Activated CD4-positive, alpha-beta T cell treated with anti-CD3 and anti-CD28 coated beads, Interleukin-2, amount 50 U/mL, for 1 hour (primary cell): ENCODE measurements around the gene GALNT18.
"Not testable (repeated sequence)": the region's sequence is repeated elsewhere in the genome, so short reads cannot be mapped to it uniquely, and the experiment has no call there.

Source experiments
- DNase-seq: peaks from one replicate; pipeline ENCODE4 v3.0.0-alpha.2; 2020

GALNT18 gene

DNA sequence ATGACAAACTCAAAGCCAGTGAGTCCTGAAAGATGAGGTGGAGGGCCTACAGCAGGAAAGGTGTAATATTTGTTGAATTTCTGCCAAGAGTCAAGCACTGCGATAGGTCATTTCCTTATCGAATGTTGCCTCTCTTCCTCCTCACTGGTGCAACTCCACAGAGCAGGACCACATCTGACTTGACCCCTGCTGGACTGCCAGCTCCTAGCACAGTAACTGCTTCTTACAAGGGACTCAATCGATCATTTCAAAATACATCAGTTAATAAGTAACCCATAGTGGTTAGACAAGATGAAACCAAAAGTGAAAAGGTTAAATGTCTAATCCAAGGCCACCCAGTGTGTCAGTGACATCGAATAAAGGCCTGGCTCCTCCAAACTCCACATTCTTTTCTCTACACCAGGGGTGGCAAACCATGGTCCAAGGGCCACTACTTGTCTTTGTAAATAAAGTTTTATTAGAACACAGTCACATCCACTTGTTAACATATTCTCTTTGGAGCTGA is 170.3 kb downstream of the GALNT18 start:
- DNase-seq: no peak

DNA sequence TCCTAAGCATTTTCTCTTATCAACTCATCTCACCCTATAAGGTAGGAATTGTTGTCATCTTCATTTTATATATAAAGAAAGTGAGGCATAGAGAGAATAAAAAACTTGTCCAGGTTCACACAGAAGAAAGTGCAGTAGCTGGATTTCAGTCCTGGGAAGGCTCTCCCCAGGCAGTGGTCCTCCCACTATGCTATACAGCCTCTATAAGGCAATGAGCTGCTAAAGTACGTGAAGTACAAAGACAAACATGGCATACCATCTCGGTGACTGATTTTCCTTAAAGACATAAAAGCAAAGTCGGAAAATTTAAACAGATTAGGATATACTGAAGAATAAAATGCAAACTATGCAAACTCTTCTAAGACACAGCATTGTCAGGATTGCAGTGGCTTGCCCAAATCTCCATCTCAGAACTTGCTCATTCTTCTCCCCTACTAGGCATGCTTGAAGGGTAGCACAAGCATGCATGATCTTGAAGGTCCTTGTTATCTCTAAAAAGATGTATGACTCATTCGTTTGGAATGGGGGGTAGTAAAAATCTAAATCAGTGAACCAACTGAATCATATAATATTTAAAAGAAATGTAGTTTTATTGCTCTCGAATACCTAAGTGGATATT is 171.0 kb downstream of the GALNT18 start:
- no peak for DNase-seq

DNA sequence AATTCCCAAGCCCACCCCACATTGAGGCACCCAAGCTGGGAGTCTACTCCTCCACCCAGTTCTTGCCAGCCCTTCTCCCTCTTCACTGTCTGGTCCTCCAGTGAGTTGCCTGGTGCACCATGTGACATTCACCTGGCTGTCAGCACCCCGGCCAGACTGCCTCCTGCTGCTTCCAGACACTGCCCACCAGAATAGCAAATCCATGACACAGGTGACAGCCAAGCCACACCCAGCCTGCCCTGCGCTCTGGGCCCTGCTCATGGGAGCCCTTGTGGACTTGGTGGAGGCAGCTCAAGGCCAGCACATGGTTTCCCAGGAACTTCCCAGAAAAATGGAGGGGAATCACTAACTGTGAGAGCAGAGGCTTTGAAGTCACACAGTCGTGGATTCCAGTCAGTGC is 172.5 kb downstream of the GALNT18 start:
- DNase-seq: no peak

DNA sequence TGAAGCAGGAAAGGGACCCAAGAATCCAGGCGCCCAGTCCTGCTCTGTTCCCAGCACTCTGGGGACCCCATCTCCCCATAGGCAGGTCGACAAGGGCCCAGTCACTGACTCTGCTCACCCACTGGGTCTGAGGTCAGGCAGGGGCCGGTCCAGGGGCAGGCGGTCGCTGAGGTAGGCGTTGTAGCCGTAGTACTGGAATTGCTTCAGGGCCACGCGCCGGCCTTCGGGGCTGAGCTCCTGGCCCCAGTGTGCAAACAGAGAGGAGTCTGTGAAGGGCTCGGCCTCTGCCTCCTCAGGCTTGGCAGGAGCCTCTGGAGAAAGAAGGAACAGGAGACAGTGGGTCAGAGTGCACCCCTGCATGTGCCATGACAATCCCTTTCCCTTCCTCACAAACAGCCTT is 173.2 kb downstream of the GALNT18 start:
- no peak for DNase-seq

DNA sequence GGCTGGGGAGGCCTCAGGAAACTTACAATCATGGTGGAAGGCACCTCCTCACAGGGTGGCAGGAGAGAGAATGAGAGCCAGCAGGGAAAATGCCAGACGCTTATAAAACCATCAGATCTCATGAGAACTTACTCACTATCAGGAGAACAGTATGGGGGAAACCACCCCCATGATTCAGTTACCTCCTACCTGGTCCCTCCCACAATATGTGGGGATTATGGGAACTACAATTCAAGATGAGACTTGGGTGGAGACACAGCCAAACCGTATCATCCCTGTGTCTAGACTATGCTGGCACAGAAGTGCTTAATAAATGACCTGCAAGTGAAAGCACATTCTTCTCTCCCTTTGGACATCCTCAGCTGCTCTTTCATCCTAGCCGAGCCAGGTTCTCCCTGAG is 174.2 kb downstream of the GALNT18 start:
- DNase-seq: not testable (repeated sequence)

DNA sequence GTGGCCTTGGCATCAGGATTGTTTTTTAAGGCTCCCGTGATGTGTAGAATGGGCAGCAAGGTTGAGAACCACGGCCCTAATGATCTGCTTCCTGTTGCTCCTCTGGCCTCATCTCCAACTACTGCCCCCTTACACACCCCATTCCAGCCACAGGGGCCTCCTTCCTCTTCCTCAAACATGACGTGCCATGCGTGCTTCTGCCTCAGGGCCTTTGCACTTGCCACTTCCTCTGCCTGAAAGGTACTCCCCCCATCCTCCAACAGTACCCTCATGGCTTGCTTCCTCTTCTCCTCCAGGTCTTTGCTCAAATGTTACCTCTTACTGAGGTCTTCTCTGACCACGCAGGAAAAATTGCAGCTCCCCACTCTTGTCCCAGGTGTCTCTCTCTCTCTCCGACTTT is 174.8 kb downstream of the GALNT18 start:
- DNase-seq: no peak

DNA sequence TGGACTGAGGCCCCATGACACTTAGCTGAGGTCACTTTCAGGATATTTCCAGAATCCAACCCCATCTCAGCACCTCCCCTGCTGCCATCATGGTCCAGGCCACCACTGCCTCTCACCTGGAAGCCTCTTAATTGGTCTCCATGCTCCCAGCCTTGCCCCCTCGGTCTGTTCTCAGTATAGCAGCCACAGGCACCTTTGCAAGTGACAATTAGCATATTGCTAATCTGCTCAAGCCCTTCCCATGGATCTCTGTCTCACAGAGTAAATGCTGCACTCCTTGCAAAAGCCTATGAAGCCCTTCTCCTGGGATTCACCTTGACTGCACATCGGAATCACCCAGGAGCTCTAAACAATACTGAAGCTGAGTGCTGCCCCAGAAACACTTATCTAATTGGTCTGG is 175.2 kb downstream of the GALNT18 start:
- no peak for DNase-seq

DNA sequence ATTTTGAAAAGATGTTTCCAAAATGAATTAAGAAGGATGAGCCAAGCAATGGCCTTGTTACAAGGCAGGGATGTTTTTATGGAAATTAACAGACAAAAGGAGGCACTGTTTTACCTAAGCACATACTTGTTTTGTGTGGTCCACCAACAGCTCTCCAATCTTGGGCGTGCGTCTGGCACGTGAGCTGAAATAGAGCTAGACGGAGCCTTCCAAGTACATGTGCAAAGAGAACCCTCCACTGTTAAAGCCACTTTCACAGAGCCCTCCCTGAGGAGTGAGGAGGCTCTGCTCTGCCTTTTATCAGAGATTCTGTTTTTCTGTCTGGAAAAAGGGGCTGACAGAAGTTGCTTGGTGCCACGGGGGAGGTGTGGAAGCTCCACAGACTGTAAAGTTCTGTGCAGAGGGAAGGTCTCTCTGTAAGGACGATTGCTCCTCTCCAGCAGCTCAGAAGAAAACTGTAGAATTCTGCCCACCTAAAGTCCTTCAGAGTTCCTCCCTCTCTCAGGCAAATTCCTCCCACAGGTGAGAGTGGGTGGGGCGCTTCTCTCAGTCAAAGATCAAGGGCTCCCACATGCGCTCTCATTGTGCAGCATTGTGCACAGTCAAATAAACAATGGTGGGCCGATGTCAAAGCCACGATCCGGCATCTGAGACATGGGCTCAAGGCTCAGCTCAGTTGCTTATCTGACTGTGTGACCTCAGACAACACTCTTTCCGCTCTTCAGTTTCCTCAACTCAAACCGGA is 176.2 kb downstream of the GALNT18 start:
- no peak for DNase-seq

DNA sequence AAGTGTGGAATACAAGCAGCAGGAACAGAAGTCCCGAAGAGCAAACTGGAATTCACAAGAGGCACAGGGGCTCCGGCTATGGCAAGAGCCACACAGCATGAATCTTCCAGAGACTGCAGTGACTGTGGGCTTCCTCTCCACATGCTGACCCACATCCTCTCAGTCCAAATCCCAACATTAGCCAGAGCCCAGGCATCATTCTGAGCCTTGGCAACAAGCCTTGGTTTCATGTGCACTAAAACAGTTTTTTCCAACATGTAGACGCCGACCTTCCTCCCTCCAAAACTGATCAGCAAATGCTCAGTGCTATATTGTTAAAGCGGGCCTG is 177.0 kb downstream of the GALNT18 start:
- no peak for DNase-seq

DNA sequence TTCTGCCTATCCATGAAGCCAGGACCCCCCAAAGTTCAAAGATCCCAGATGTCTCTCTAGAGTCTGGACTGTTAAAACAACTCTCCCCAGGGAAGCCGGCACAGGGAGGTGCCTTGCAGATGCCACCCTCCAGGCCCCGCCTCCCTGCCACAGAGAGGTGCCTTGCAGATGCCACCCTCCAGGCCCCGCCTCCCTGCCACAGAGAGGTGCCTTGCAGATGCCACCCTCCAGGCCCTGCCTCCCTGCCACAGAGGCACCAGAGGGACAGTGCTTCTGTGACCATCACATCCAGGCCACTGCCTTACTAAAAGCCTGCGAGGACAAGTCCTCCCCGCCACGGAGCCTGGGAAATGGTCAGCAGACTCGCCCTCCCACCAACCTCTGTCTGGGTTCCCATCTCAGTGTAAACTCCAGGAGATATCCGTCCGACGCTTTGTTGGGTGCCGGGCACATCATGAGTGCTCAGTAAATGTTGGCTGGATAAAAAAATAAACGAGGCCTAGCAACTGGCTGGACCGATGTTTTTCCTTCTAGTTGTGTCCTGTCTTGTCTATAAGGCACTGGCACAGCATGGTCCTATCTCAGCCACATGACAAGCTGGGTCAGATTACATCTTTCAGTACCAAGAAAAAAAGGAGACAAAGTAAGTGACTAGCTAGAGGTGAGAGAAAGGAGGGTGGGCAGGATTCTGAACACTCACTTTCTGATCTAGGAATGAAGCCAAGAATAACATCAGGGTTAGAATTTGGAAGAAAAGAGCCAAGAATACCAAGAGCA is 177.6 kb downstream of the GALNT18 start:
- no peak for DNase-seq

DNA sequence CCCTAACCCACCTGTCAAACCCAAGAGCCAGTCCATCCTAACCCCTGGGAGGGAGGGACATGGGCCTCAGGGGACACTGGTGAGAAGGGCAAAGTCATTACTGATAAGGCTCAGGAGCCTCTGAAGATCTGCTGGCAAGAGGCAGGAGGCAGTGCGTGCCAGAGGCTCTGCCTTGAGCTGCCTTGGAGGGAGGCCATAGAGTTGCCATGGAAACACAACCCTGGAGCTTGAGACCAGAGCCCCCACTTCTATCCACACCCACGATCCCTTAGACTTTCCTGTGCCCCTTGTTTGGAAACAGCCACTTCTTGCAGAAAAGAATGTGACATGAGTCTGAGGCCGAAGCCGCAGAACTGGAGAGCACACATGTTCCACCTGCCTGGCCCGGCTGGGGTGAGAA is 179.0 kb downstream of the GALNT18 start:
- DNase-seq: no peak

DNA sequence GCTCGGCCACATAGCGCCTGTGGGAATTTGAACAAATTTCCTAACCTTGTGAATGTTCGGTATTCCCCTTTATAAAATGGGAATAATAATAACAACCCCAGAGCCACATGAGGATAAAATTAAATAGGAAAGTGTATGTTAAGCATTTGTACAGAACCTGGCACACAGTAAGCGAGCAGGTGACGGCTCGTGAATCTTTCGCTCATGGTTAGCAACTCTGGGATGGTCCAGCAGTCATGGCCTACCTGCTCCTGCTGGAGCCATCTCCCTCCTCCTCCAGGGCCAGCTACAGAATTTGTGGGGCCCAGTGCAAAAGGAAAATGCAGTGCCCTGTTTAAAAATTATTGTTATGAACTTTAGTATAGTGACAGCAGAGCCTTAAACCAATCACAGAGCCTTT is 180.3 kb downstream of the GALNT18 start:
- no peak for DNase-seq

DNA sequence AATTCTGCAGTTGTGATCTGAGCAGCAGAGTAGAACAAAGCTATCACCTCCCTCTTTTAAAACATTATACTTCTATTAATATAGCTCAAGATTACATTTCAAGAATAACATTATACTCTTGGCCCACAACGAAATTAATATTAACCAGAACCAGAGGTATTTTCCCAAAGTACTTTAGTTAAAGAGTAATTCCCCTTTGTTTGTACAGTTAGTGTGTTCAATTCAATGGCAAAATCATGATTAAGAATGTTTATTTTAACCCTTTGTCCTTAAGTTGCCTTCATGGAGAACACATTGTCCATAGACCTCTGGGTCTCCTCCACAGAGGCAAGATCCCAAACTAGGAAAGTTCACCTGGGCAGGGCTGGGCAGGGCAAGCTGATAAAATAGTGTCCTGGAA is 180.7 kb downstream of the GALNT18 start:
- DNase-seq: no peak

DNA sequence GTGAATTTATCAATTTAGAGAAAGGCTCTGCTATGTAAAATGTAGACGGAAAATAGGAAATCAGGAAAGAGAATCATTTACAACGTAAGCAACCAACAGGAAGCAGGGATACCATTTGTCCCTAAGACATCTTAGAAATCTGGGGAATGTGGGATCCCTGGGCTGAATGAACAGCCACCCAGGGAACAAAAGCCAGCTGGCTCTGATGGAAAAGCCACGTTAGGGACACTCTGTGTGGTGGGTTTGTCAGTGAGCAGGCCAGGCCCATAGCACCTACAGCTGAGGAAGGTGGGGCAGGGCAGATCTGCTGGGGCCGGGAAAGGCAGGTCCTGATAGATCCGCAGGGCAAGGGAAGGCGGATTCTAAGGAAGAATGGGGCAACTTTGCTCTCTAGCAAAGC is 181.7 kb downstream of the GALNT18 start:
- no peak for DNase-seq

DNA sequence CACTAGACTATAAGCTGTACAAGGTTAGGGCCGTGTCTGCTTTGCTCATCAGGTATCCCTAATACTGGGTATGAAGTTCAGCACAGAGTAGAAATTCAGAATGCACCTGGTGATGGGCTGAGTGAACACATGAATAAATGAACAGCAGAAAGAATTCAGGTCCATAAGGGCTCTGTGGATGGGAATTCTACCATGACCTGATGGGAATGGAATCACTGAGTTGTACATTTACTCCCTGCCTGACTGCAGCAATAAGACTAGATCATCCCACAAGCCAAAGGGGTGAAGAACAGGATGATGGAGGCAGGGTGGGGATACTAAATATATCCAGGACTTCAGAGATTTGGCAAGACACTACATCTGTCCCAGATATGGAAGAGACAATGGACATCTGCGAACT is 182.2 kb downstream of the GALNT18 start:
- DNase-seq: no peak

DNA sequence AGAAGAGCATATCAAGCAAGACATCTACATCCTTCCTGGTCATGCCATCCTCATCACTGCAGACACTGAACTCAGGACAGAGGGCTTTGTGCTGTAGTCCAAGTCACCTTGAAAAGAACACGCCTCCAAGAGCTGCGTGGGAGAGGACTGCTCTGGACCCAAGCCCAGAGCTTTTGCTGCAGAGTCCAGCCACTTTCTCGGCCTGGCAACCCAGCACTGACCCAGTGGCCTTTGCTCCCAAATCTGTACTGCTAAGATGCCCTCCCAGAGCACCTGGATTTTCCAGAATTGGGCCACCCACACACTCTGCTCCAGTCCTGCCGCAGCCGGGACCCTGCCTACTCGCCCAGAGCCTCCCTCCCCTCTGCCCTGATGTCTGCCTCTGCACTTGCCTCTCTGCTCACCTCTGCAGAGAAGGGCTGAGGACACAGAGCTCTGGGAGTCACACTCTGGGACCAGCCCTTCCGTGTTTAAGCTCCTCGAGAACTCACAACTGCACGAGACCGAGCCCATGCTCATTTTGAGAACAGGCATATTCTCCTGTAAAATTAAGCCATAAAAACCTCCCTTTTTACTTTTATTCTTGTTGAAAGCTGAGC is 185.0 kb downstream of the GALNT18 start:
- DNase-seq: no peak

DNA sequence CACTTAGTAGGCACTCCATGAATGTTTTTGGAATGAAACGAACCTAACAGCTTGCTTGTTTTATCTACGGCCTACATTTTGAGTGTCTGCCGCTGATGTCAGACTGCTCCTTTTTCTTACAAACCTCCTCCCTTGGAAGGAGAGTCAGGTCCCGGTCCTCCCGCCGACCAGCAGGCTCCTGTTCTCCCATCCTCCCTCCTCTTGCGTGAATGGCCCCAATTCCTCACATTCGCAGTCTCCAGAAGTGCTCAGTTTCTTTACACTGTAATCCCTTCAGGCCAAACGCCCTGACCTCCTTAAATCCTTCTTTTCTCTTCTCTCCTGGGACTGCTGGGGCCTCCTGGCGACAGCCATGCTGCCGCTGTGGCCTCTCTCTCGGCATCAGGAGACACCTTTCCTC is 186.2 kb downstream of the GALNT18 start:
- DNase-seq: no peak

DNA sequence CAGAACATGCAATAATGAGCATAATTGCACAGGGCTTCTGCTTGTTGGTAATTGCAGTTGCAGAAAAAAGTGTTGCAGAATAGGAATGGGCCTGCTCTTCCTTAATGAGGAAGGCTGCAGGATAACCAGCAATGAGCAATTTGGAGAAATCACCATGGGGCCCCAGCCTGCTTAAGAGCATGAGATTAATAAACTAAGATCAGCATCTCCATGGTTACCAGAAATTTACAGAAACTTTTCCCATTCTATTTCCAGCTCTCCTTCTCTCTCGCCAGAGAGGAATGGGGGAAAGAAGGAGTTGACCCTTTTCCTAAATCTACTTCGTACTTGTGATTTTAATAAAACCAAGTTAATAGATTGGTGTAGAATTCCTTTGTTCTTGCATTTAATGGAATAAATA is 187.8 kb downstream of the GALNT18 start:
- DNase-seq: no peak

DNA sequence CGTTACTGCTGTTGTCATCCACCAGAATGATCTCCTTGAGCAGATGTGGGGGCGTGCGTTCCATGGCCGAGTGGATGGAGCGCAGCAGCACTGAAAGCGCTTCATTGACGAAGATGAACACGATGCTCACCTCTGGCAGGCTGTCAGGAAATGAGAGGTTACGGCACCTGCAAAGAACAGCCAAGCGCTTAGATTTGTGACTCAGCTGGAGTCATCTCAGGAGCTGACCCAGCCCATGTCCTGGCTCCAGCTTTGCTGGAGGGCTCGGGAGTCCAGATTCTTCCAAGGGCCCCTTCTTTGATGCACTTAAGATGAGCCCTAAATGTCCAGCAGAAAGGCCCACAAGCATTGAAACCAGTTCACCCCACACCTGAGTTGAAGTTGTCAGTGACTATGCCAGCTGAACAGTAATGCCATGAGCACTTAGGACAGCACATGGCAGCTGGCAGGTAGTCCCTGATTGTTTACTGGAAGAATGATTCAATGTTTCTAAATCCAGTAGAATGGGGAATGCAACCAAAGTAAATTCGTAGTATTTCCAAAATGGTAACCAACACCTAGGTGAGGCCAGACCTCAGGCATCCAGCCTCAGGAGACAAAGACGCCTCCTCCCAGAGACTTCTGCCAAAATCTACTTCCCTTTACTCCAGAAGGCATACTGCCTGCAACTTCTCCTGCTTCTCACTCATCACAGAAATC is 189.0 kb downstream of the GALNT18 start:
- DNase-seq: no peak

DNA sequence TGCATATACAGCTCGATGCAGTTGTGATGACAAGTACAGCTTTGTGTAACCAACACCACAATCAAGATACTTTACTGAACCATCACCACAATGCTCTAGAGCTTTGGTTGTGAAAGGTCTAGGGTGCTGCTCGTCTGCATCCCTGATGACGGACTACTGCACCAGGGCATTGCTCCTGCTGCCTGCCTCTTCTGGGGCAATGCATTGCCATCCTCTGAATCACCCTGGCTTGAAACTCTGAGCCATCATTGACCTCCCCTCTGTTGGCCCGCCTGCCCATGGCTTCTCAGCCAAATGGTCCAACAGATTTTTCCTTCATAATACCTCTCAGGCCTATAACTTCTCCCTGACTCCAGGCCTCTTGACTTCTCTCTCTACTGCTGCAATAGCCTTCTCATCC is 191.4 kb downstream of the GALNT18 start:
- DNase-seq: no peak

DNA sequence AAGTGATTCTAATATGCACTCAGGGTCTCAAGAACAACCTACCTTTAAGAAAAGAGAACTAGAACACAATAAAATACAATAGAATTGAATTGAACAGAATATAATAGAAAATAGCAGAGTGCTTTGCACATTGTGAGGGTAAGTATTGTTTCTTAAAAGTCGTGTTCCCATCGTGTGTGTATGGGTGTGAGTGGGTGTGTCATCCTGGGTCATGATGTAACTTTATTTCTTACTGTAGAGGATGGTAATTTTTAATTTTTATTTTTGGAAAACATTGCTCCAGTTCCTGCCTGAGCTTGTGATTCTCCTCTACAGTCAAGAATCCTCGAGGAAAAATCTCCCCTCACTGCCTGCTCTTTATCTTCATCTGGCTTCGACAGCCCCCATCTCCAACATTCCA is 193.1 kb downstream of the GALNT18 start:
- DNase-seq: no peak

DNA sequence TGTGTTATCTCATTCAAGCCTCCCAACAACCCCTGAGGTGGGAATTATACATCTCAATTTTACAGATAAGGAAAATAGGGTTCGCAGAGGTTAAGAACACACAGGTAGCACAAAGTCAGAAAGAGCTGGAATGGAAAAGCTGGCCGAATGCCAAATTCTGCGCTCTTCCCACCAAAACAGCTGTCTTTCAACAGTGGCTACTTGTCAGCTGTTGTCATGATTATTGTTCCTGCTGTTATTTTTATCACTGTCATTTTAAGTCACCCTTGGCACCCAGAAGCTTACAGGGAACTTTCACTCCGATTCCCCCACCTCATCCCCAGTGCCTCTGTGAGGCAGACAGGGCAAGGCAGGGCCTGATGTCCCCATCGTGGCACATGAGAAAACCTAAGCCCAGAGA is 194.3 kb downstream of the GALNT18 start:
- DNase-seq: no peak

DNA sequence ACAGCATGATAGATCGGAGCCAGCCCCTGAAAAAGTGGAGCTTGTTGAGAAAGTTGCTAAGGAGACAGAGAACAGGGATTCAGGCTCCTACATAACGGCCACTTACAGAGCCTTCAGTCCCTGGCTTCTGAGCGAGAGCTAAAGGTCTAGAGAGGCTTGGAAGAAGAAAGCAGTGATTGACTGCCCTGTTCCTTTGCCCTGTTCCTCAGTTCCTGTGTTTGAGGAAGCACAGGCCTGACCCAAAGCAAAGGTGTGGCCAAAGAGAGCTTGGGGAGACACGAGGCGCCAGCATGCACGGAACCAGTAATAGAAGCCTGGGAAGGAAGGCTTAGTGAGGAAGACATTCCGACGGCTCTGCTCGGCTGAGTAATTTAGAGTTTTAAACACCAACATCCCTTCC is 194.7 kb downstream of the GALNT18 start:
- no peak for DNase-seq
